ENCODE data around the gene TMEM164. TPM values are rescaled to one million over a fixed set of nuclear protein-coding genes. Genes with fewer than 3 reads are reported as not detected.

TMEM164 gene
- total RNA-seq, 1 experiment from 2014 or later, result 26.2 TPM

DNA sequence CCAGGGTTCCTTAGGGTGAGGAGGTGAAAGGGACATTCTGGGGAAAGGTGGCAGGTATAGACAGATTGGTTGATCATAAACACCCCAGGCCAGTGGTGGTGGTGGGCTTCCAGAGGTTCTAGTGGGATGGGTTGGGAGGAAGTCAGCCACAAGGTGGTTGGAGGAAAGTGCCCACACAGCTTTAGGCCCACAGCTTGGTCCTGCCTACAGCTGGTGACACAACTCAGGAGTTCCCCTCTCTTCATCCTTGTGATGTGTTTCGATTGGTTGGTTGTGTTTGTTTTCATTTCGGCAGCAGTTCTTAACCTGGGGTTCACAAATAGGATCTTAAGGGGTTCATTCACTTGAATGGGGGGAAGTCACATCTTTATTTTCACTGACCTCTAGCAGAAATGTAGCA is 157.0 kb downstream of the TMEM164 start:
- no peak overlapping the region for H3K27ac Mint-ChIP-seq (ENCODE audit: unreplicated experiment)
- H3K4me1 Mint-ChIP-seq (ENCODE audit: low read depth, unreplicated experiment), result peaks cover 7% of the 10 kb centered on the region
- TF ChIP-seq, protein P1, sequence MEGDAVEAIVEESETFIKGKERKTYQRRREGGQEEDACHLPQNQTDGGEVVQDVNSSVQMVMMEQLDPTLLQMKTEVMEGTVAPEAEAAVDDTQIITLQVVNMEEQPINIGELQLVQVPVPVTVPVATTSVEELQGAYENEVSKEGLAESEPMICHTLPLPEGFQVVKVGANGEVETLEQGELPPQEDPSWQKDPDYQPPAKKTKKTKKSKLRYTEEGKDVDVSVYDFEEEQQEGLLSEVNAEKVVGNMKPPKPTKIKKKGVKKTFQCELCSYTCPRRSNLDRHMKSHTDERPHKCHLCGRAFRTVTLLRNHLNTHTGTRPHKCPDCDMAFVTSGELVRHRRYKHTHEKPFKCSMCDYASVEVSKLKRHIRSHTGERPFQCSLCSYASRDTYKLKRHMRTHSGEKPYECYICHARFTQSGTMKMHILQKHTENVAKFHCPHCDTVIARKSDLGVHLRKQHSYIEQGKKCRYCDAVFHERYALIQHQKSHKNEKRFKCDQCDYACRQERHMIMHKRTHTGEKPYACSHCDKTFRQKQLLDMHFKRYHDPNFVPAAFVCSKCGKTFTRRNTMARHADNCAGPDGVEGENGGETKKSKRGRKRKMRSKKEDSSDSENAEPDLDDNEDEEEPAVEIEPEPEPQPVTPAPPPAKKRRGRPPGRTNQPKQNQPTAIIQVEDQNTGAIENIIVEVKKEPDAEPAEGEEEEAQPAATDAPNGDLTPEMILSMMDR (IDR thresholded peaks at IDR 0.05; ENCODE audit: insufficient read depth in 1 of 2, low read depth in 1 of 2, low read length in 1 of 2, severe bottlenecking in 1 of 2, unreplicated experiment in 1 of 2), result no peak

GRCh38 chrX:110161361-110161686 is 158.4 kb downstream of the TMEM164 start:
- Histone ChIP-seq H3K9me3 (no peaks in the 10 kb centered on the region), H3K36me3 (ENCODE audit: control insufficient read depth, insufficient read depth, low read length) (no peaks in the 10 kb centered on the region), H3K27me3 (replicated peaks; ENCODE audit: control insufficient read depth, insufficient read depth, low read length) (no peaks in the 10 kb centered on the region), H3K4me3 (ENCODE audit: low read depth, low read length) (no peak overlapping the region), H3K4me1 (no peaks in the 10 kb centered on the region)
- H3K4me3 Mint-ChIP-seq (ENCODE audit: unreplicated experiment), result no peak overlapping the region
- ChIA-PET POLR2A (no interaction called here), CTCF (interaction anchor here (1.0 to 1.5 kb wide), 3 partner anchors 15 to 252 kb away, joined by 3 to 8 read pairs (median 3); no protein-coding TSS in a partner anchor)
- DNase-seq, result no peak
- BruUV-seq (replicated peaks), result no TSS peak
- H3K27me3 Mint-ChIP-seq (ENCODE audit: insufficient read depth, unreplicated experiment), result no peaks in the 10 kb centered on the region
- H3K4me1 Mint-ChIP-seq (ENCODE audit: low read depth, unreplicated experiment), result peaks cover 7% of the 10 kb centered on the region
- peaks cover 6% of the 10 kb centered on the region for H3K36me3 Mint-ChIP-seq (ENCODE audit: insufficient read depth, unreplicated experiment)
- H3K9me3 Mint-ChIP-seq (ENCODE audit: unreplicated experiment), result no peaks in the 10 kb centered on the region
- no peak overlapping the region for H3K27ac Mint-ChIP-seq (ENCODE audit: unreplicated experiment)
- TF ChIP-seq, protein P1 (IDR thresholded peaks at IDR 0.05; ENCODE audit: insufficient read depth in 1 of 2, low read depth in 1 of 2, low read length in 1 of 2, severe bottlenecking in 1 of 2, unreplicated experiment in 1 of 2), result no peak
- intact Hi-C loops (cut with micrococcal nuclease; ENCODE audit: unreplicated experiment), result loop anchor here (2.0 to 10.0 kb wide), 2 partner anchors 153 to 239 kb away; partner anchors contain the start of gene AMMECR1

More for the DNA sequence above, 157.0 kb downstream of the TMEM164 start:
- H3K9me3 ChIP-seq, result no peaks in the 10 kb centered on the region
- intact Hi-C loops (cut with micrococcal nuclease; ENCODE audit: unreplicated experiment), result loop anchor here (1.0 to 10.0 kb wide), 4 partner anchors 155 to 253 kb away; partner anchors contain the start of gene AMMECR1
- DNase-seq, result no peak
- no peak overlapping the region for H3K4me3 Mint-ChIP-seq (ENCODE audit: unreplicated experiment)
- H3K27me3 Mint-ChIP-seq (ENCODE audit: insufficient read depth, unreplicated experiment), result no peaks in the 10 kb centered on the region
- no peak overlapping the region for H3K4me3 ChIP-seq (ENCODE audit: low read depth, low read length)
- CTCF ChIA-PET, result interaction anchor here (1.0 to 1.8 kb wide), 5 partner anchors 13 to 259 kb away, joined by 5 to 10 read pairs (median 6); no protein-coding TSS in a partner anchor
- H3K9me3 Mint-ChIP-seq (ENCODE audit: unreplicated experiment), result no peaks in the 10 kb centered on the region
- no peaks in the 10 kb centered on the region for H3K27me3 ChIP-seq (replicated peaks; ENCODE audit: control insufficient read depth, insufficient read depth, low read length)
- no peaks in the 10 kb centered on the region for H3K4me1 ChIP-seq
- POLR2A ChIA-PET, result no interaction called here
- H3K36me3 ChIP-seq (ENCODE audit: control insufficient read depth, insufficient read depth, low read length), result no peaks in the 10 kb centered on the region
- H3K36me3 Mint-ChIP-seq (ENCODE audit: insufficient read depth, unreplicated experiment), result peaks cover 6% of the 10 kb centered on the region
- no TSS peak for BruUV-seq (replicated peaks)

DNA sequence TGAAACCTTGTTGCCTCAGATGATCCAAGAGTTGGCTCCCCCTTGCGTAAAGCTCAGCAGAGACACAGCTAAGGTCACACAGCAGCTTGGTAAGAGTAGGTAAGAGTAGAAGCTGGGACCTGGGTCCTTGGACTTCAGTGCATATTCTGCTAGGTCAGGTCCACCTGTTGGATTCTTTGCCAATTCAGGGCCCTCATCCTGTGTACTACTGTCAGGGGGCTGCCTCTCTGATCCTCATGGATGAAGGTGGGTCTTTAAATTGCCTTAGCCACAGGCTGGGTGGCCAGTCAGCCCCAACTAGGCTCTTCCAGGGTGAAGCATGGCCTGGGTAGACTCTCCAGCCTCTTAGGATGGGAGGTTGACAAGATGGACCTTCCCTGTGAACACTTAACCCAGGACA is 159.2 kb downstream of the TMEM164 start:
- H3K27ac Mint-ChIP-seq (ENCODE audit: unreplicated experiment), result no peak overlapping the region
- no peak overlapping the region for H3K4me3 Mint-ChIP-seq (ENCODE audit: unreplicated experiment)
- H3K4me1 Mint-ChIP-seq (ENCODE audit: low read depth, unreplicated experiment), result peaks cover 7% of the 10 kb centered on the region
- H3K9me3 ChIP-seq, result no peaks in the 10 kb centered on the region
- no peaks in the 10 kb centered on the region for H3K27me3 Mint-ChIP-seq (ENCODE audit: insufficient read depth, unreplicated experiment)
- intact Hi-C loops (cut with micrococcal nuclease; ENCODE audit: unreplicated experiment), result loop anchor here (10.0 kb wide), 1 partner anchor 153 kb away; the partner anchor contains the start of gene AMMECR1
- no TSS peak for BruUV-seq (replicated peaks)
- H3K36me3 ChIP-seq (ENCODE audit: control insufficient read depth, insufficient read depth, low read length), result no peaks in the 10 kb centered on the region
- no peaks in the 10 kb centered on the region for H3K9me3 Mint-ChIP-seq (ENCODE audit: unreplicated experiment)
- ChIA-PET CTCF (interaction anchor here (1.1 kb wide), 1 partner anchor 16 kb away, joined by 3 read pairs; no protein-coding TSS in a partner anchor), POLR2A (no interaction called here)
- no peak overlapping the region for H3K4me3 ChIP-seq (ENCODE audit: low read depth, low read length)
- no peaks in the 10 kb centered on the region for H3K27me3 ChIP-seq (replicated peaks; ENCODE audit: control insufficient read depth, insufficient read depth, low read length)
- peaks cover under 1% of the 10 kb centered on the region for H3K36me3 Mint-ChIP-seq (ENCODE audit: insufficient read depth, unreplicated experiment)
- no peaks in the 10 kb centered on the region for H3K4me1 ChIP-seq
- TF ChIP-seq, protein P1 (IDR thresholded peaks at IDR 0.05; ENCODE audit: insufficient read depth in 1 of 2, low read depth in 1 of 2, low read length in 1 of 2, severe bottlenecking in 1 of 2, unreplicated experiment in 1 of 2), result no peak
- no peak for DNase-seq
